GM12878 (cell line): Measurements from ENCODE around the gene DLG2. TPM values are rescaled to one million over a fixed set of nuclear protein-coding genes. Genes with fewer than 3 reads are reported as not detected.

Source experiments
- ATAC-seq: fragments of 200-7000 bp; cut with Tn5 transposase; 3 replicates; pipeline ENCODE4 v1.9.1; 2020; ENCODE audit warnings: mild to moderate bottlenecking, moderate library complexity
- BruUV-seq: library from RNA; stranded (reverse); fragments of 400-500 nt; replicated peaks from 2 replicates; lab custom pipeline; 2021; lab: Mats Ljungman, UMichigan
- CTCF ChIA-PET: fragments of 300-600 bp; sonication (Branson Sonifier 250); formaldehyde crosslinking; extraction: SDS; loops from one replicate; lab custom pipeline; 2021; ENCODE audit warnings: inconsistent platforms; lab: Yijun Ruan, JAX
- POLR2A ChIA-PET: fragments of 350-600 bp; formaldehyde crosslinking; extraction: SDS; loops from one replicate; lab custom pipeline; 2021; ENCODE audit warnings: inconsistent platforms; lab: Charles Lee
- RAD21 ChIA-PET: fragments of 300-600 bp; sonication (Branson Sonifier 250); formaldehyde crosslinking; loops from one replicate; lab custom pipeline; 2023; ENCODE audit warnings: antibody characterized with exemption; ENCODE audit not compliant: unreplicated experiment; lab: Charles Lee
- SMC1A ChIA-PET: fragments of 300-600 bp; sonication (Branson Sonifier 250); formaldehyde crosslinking; loops from one replicate; lab custom pipeline; 2023; ENCODE audit not compliant: unreplicated experiment, uncharacterized antibody; lab: Charles Lee
- DNase-seq: peaks from one replicate; pipeline ENCODE4 v3.0.0-alpha.2; 2011; ENCODE audit warnings: low read depth, low spot score
- FAIRE-seq: peaks from 3 replicates; lab custom pipeline; 2011; peaks lifted over from hg19 to GRCh38; lab: Jason Lieb, UNC
- H2AFZ ChIP-seq: 2 replicates; pipeline ENCODE4 v1.6.0; 2011; ENCODE audit warnings: low read depth, low read length, control low read depth; ENCODE audit not compliant: control insufficient read depth
- H3K27ac ChIP-seq: 2 replicates; pipeline ENCODE4 v1.5.1; 2011; ENCODE audit warnings: control low read depth; ENCODE audit not compliant: control insufficient read depth, insufficient read depth
- H3K27me3 ChIP-seq, 2 experiments: replicated peaks in 1 of 2; 2 replicates each; pipeline versions ENCODE4 v1.6.0 to v1.6.1; 2011; ENCODE audit warnings: low read length in 1 of 2; ENCODE audit not compliant: control insufficient read depth in 2 of 2, insufficient read depth in 2 of 2
- H3K36me3 ChIP-seq, 2 experiments: 2 replicates each; pipeline ENCODE4 v1.5.1; 2011; ENCODE audit warnings: low read length in 1 of 2; ENCODE audit not compliant: control insufficient read depth in 2 of 2, insufficient read depth in 2 of 2
- H3K4me1 ChIP-seq: 2 replicates; pipeline ENCODE4 v1.6.1; 2011; ENCODE audit warnings: mild to moderate bottlenecking, low read length, moderate library complexity, mixed read lengths; ENCODE audit not compliant: control insufficient read depth, insufficient read depth
- H3K4me2 ChIP-seq: 2 replicates; pipeline ENCODE4 v1.6.0; 2011; ENCODE audit warnings: control low read depth; ENCODE audit not compliant: control insufficient read depth, insufficient read depth
- H3K4me3 ChIP-seq: fragments of 200-600 bp; sonication (generic); 2 replicates; pipeline ENCODE4 v1.5.1; 2016
- H3K79me2 ChIP-seq: 2 replicates; pipeline ENCODE4 v1.6.0; 2011; ENCODE audit warnings: low read length; ENCODE audit not compliant: control insufficient read depth, insufficient read depth
- H3K9ac ChIP-seq: 2 replicates; pipeline ENCODE4 v1.8.0; 2011; ENCODE audit warnings: low read length, control low read depth, mixed read lengths; ENCODE audit not compliant: control insufficient read depth, insufficient read depth
- H3K9me3 ChIP-seq: replicated peaks from 3 replicates; pipeline ENCODE4 v1.5.1; 2011; ENCODE audit warnings: mild to moderate bottlenecking, low read length; ENCODE audit not compliant: control insufficient read depth, insufficient read depth
- H4K20me1 ChIP-seq: 2 replicates; pipeline ENCODE4 v1.6.0; 2011; ENCODE audit not compliant: control insufficient read depth, insufficient read depth
- NFYA ChIP-seq: IDR thresholded peaks from 2 replicates; pipeline ENCODE4 v1.6.1; 2011; ENCODE audit warnings: low read depth, mild to moderate bottlenecking, low read length, improper control_type of control experiment, borderline replicate concordance
- PAX5 ChIP-seq: IDR thresholded peaks from 2 replicates; pipeline ENCODE4 v1.6.1; 2011; ENCODE audit warnings: low read depth, low read length, borderline replicate concordance
- RCOR1 ChIP-seq: conservative IDR thresholded peaks from 2 replicates; pipeline ENCODE4 v1.6.1; 2012; ENCODE audit warnings: low read depth, low read length, improper control_type of control experiment
- RFX5 ChIP-seq: IDR thresholded peaks from 2 replicates; pipeline ENCODE4 v1.6.1; 2011; ENCODE audit warnings: low read depth, low read length, improper control_type of control experiment
- SUZ12 ChIP-seq: fragments of 200-600 bp; sonication (generic); IDR thresholded peaks from one replicate; pipeline ENCODE4 v1.6.1; 2018; ENCODE audit warnings: antibody characterized with exemption, mild to moderate bottlenecking; ENCODE audit not compliant: unreplicated experiment
- WGBS: methylation state at CpG from one replicate; pipeline ENCODE4 v1.1.6; 2016; ENCODE audit warnings: low lambda C conversion rate; ENCODE audit not compliant: insufficient replicate concordance, insufficient coverage; ENCODE audit errors: missing lambda C conversion rate; 5-methylcytosine and 5-hydroxymethylcytosine counted together
- in situ Hi-C: fragments of 300-500 bp; cut with MboI; formaldehyde crosslinking; loops from 9 replicates; pipeline ENCODE4 v1.14.3; 2018; ENCODE audit warnings: mixed read lengths
- intact Hi-C: fragments of 100-400 bp; cut with micrococcal nuclease; formaldehyde crosslinking; loops from one replicate; pipeline ENCODE4 v1.14.2; 2022; ENCODE audit not compliant: unreplicated experiment
- polyA plus RNA-seq, 11 experiments: library from polyadenylated mRNA; depleted of rRNA in 4 of 11; unstranded in 6 of 11; stranded (reverse) in 5 of 11; fragments of >200 nt; fragmentation: Nextera tagmentation in 4 of 11; fragmentation: Illumina TruSeq in 1 of 11; extraction: Ambion mirVana in 4 of 11; extraction: Trizol in 1 of 11; gene quantifications; 1 replicate in 1 of 11; 2 replicates in 10 of 11; pipeline versions ENCODE4 v1.2.1 to v1.2.3, GENCODE V29; 2011 to 2016; ENCODE audit warnings: inconsistent platforms in 2 of 11, missing spikeins in 2 of 11, low read depth in 1 of 11
- total RNA-seq, 4 experiments: library from RNA; depleted of rRNA in 3 of 4; stranded (reverse); fragments of >200 nt in 3 of 4; fragmentation: Illumina TruSeq in 1 of 4; extraction: Trizol in 1 of 4; gene quantifications; 2 replicates each; pipeline versions ENCODE4 v1.2.1 to v1.2.3, GENCODE V29; 2013 to 2021
- TF ChIP-seq, protein P1 (sequence below): fragments of 450-650 bp; IDR thresholded peaks from 2 replicates; pipeline ENCODE4 v1.6.1; 2014; ENCODE audit warnings: mild to moderate bottlenecking

The DLG2 gene
- total and polyA plus RNA-seq, 10 of the 15 experiments (the other 5 are each of a cell fraction or from before 2014, with no cell fraction given) = 0.09 to 0.98 (median 0.35) TPM

- no peak overlapping the region for H3K4me3 ChIP-seq
- H3K27me3 ChIP-seq = no peaks in the 10 kb centered on the region
- CTCF ChIA-PET = interaction anchor here (0.6 kb wide), 1 partner anchor 994 kb away, joined by 3 read pairs; no protein-coding TSS in a partner anchor
- in situ Hi-C loops = no loop called here
- H3K36me3 ChIP-seq = no peaks in the 10 kb centered on the region
- H3K79me2 ChIP-seq = no peaks in the 10 kb centered on the region
- H2AFZ ChIP-seq = no peak overlapping the region
- ATAC-seq (no peak), FAIRE-seq (no peak), DNase-seq (no peak)
- H3K4me1 ChIP-seq = no peaks in the 10 kb centered on the region
- H3K27ac ChIP-seq = no peak overlapping the region
- TF ChIP-seq PAX5 (no peak), SUZ12 (no peak)
- intact Hi-C loops = no loop called here
- POLR2A ChIA-PET = no interaction called here
- RAD21 ChIA-PET = no interaction called here
- no peak overlapping the region for H3K9ac ChIP-seq
- BruUV-seq = no TSS peak
- H3K9me3 ChIP-seq = no peaks in the 10 kb centered on the region
- no peaks in the 10 kb centered on the region for H4K20me1 ChIP-seq
- no peak overlapping the region for H3K4me2 ChIP-seq
- SMC1A ChIA-PET = no interaction called here
Observed at GRCh38 chr11:84022695-84023094, 1604.4 kb downstream of the DLG2 start.

DNA sequence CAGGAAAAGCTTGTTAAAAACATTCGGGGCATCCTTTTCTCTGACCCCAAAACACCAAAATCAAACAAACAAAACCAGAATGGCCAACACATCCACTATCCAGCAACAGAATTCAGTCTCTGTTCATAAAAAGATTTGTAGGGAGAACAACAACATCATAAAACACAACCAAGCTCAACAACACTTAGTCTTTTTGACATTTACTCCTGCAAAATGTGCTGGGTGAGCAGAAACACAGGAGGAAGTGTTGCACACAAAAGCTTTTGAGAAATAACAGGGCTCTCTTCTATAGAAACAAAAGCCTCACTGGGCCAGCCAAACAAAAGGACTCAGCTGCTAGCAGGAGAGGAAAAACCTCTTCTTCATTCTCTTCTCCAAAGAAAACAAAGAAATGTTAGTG lies 1604.9 kb downstream of the DLG2 start:
- H3K4me1 ChIP-seq = no peaks in the 10 kb centered on the region
- intact Hi-C loops (no loop called here), in situ Hi-C loops (no loop called here)
- ChIA-PET CTCF (interaction anchor here (0.6 kb wide), 1 partner anchor 994 kb away, joined by 3 read pairs; no protein-coding TSS in a partner anchor), SMC1A (no interaction called here), RAD21 (no interaction called here), POLR2A (no interaction called here)
- no peaks in the 10 kb centered on the region for H3K36me3 ChIP-seq
- no peaks in the 10 kb centered on the region for H3K9me3 ChIP-seq
- DNase-seq (no peak), ATAC-seq (no peak), FAIRE-seq (no peak)
- H3K27ac ChIP-seq = no peak overlapping the region
- no peak overlapping the region for H2AFZ ChIP-seq
- H3K79me2 ChIP-seq = no peaks in the 10 kb centered on the region
- no peak overlapping the region for H3K4me3 ChIP-seq
- WGBS = 0% methylated on average over 1 of the region's 1 CpG
- H3K9ac ChIP-seq = no peak overlapping the region
- no peak overlapping the region for H3K4me2 ChIP-seq
- H3K27me3 ChIP-seq = no peaks in the 10 kb centered on the region
- BruUV-seq = no TSS peak
- TF ChIP-seq RFX5 (no peak), RCOR1 (no peak), NFYA (no peak)
- TF ChIP-seq, protein P1, sequence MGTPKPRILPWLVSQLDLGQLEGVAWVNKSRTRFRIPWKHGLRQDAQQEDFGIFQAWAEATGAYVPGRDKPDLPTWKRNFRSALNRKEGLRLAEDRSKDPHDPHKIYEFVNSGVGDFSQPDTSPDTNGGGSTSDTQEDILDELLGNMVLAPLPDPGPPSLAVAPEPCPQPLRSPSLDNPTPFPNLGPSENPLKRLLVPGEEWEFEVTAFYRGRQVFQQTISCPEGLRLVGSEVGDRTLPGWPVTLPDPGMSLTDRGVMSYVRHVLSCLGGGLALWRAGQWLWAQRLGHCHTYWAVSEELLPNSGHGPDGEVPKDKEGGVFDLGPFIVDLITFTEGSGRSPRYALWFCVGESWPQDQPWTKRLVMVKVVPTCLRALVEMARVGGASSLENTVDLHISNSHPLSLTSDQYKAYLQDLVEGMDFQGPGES = no peak
- no peaks in the 10 kb centered on the region for H4K20me1 ChIP-seq
